H1 (cell line): ENCODE data around the gene PTPN22. TPM values are rescaled to one million over a fixed set of nuclear protein-coding genes. Genes with fewer than 3 reads are reported as not detected.

ENCODE experiments used
- TBP ChIP-seq: IDR thresholded peaks from 2 replicates; pipeline ENCODE4 v1.6.1; 2011; ENCODE audit warnings: low read depth, low read length, improper control_type of control experiment
- polyA plus RNA-seq, 7 experiments: library from polyadenylated mRNA; depleted of rRNA in 3 of 7; stranded (reverse) in 5 of 7; unstranded in 2 of 7; fragments of >200 nt in 5 of 7; fragments of 200-250 nt in 2 of 7; gene quantifications; 1 replicate in 5 of 7; 2 replicates in 1 of 7; 4 replicates in 1 of 7; pipeline versions ENCODE4 v1.2.1 to v1.2.3, GENCODE V29; 2011 to 2013; ENCODE audit warnings: missing spikeins in 2 of 7, mixed read lengths in 2 of 7
- total RNA-seq: library from RNA; stranded (reverse); fragmentation: NEBNext Ultra II Directional; extraction: Animal tissue kit (Norgen Biotek cat#: 25700); gene quantifications from 2 replicates; pipeline ENCODE4 v1.2.1, GENCODE V29; 2021

PTPN22 gene
- total and polyA plus RNA-seq, 2 of the 8 experiments (the other 6 are each of a cell fraction or from before 2014, with no cell fraction given), result not detected

- no peak for TF ChIP-seq TBP
Measured at GRCh38 chr1:113769601-113769970, 101.9 kb downstream of the PTPN22 start (continued).
